Astrocyte (in vitro differentiated cells and primary cell): ENCODE data around the gene SEC23A.

ENCODE experiments used
- EZH2 ChIP-seq: IDR thresholded peaks from 2 replicates; pipeline ENCODE4 v1.6.1; 2012; ENCODE audit warnings: mild to moderate bottlenecking, low read length, inconsistent platforms; ENCODE audit not compliant: insufficient read depth
- TF ChIP-seq, protein P1 (sequence below): IDR thresholded peaks from 2 replicates; pipeline ENCODE4 v1.5.1; 2011; ENCODE audit warnings: low read depth, mild to moderate bottlenecking, inconsistent platforms, low read length, moderate library complexity; ENCODE audit not compliant: insufficient read depth

DNA sequence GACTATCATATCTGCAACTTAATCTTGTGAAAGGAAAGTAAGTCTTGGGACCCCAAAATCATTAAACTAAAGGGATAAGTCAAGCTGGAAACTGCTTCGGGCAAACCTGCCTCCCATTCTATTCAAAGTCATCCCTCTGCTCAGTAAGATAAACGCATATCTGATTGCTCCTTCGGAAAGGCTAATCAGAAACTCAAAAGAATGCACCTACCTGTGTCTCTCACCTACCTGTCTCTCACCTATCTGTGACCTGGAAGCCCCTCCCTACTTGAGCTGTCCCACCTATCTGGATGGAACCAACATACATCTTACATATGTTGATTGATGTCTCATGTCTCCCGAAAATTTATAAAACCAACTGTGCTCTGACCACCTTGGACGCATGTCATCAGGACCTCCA is 19.9 kb downstream of the SEC23A start:
- TF ChIP-seq, protein P1, sequence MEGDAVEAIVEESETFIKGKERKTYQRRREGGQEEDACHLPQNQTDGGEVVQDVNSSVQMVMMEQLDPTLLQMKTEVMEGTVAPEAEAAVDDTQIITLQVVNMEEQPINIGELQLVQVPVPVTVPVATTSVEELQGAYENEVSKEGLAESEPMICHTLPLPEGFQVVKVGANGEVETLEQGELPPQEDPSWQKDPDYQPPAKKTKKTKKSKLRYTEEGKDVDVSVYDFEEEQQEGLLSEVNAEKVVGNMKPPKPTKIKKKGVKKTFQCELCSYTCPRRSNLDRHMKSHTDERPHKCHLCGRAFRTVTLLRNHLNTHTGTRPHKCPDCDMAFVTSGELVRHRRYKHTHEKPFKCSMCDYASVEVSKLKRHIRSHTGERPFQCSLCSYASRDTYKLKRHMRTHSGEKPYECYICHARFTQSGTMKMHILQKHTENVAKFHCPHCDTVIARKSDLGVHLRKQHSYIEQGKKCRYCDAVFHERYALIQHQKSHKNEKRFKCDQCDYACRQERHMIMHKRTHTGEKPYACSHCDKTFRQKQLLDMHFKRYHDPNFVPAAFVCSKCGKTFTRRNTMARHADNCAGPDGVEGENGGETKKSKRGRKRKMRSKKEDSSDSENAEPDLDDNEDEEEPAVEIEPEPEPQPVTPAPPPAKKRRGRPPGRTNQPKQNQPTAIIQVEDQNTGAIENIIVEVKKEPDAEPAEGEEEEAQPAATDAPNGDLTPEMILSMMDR: no peak
- TF ChIP-seq EZH2: no peak
